HG03064 (cell line): ENCODE measurements around the gene CFAP46.

Experiments
- ATAC-seq: cut with Tn5 transposase; IDR thresholded peaks from one replicate; pipeline ENCODE4 v1.9.1; 2021; ENCODE audit warnings: low read depth; ENCODE audit not compliant: unreplicated experiment

Gene CFAP46

DNA sequence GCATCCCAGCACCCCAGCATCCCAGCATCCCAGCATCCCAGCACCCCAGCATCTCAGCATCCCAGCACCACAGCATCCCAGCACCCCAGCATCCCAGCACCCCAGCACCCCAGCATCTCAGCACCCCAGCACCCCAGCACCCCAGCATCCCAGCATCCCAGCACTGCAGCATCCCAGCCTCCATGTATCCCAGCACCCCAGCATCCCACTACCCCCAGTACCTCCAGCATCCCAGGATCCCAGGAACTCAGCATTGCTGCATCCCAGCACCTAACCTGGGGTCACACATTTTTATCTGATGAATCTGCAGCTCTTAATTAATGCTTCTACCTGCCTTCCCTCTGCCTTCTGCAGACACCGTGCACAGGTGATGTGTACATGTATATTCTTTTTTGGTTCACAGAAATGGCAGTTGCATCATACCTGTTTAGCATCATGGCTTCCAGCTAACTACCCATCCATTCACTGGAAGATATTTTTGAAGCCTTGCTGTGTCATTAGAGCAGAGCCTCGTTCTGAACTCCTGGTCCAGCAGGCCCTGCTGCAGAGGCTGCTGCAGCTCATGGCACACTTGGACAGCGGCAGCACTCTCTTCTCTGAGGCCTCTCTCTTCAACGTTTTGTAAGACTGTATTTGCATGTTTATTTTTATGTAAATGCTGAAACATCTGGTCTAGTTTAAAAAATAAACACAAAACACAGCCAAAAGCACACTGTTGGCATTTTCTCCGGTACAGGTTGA, 4.6 kb upstream of the CFAP46 start:
- no peak for ATAC-seq

DNA sequence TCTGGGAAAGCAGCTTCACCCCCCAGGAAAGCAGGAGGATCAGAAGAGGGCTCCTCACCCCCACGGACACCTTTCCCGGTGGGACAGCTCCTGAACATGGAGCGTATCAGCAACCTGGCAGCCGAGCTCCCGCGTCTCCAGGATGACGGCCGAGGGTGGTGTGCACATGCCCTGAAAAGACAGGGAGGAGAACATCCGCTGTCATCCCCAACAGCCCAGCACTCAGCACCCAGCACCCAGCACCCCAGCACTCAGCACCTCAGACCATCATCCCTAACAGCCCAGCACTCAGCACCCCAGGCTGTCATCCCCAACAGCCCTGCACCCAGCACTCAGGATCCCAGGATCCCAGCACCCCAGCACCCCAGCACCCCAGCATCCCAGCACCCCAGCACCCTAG, 3.9 kb upstream of the CFAP46 start:
- no peak for ATAC-seq

DNA sequence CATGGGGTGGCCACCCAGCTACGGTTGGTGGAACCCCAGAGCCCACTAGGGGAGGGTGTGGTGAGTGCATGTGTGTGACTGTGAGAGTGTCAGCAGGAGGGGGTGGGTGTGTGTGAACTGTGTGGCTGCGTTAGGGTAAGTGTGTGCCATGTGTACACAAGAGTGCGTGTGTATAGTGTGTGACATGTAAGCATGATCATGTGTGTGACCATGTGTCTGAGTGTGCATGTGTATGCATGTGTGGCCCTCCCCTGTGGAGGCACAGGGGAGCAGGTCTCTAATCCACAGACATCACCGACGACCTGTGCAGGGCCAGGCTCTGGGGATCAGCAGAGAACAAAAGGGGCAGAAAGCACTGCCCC, 3.5 kb upstream of the CFAP46 start:
- ATAC-seq, result no peak

DNA sequence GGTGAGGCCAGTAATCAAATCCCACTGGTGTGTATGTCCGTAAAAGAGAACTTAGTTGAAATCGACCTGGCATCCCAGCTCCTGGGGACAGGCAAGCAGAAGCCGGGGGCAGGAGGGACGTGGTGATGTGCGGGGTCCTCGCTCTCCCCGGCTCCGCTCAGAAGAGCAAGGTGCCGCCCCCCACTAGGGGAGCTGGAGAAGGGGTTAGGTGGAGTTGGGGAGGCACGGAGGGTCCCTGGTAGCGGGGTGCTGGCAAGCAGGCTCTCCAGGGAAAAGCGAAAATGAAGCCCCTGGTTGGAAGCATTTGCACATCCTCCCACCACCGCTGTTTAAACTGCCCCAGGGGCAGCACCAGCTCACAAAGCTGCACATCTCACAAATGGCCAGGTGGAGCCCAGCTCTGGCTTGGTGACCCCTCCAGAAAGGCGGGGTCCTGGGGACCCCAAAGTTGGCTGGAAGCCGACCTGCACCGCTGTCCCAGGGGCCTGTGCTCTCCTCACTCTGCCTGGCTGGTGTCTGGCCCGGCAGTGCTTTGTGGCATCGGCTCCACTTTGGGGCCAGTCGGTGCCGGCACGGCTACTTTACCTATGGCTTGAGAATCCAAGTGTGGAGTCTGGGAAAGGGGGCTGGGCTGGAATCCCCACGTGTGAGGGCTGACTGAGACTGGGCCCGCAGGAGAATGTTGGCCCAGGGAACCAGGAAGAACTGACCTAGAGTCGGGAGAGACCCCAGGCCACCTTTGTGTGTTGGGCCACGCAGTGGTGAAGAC, 2.9 kb upstream of the CFAP46 start:
- ATAC-seq, result no peak

DNA sequence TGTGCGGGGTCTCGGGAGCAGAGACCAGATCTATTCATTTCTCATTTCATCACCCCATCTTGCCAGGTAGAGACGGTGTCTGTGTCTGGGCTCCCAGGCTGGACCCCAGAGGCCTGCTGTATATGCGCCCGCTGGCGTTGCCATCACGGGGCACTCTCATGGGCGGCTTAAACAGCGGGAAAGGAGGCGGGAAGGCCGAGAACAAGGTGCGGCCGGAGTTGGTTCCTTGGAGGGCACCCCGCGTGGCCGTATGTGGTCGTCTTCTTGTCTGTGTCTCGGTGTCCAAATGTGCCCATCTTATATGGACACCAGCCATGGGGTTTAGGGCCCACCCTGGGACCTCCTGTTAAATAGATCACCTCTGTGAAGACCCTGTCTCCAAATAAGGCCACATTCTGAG, 2.1 kb upstream of the CFAP46 start:
- no peak for ATAC-seq

DNA sequence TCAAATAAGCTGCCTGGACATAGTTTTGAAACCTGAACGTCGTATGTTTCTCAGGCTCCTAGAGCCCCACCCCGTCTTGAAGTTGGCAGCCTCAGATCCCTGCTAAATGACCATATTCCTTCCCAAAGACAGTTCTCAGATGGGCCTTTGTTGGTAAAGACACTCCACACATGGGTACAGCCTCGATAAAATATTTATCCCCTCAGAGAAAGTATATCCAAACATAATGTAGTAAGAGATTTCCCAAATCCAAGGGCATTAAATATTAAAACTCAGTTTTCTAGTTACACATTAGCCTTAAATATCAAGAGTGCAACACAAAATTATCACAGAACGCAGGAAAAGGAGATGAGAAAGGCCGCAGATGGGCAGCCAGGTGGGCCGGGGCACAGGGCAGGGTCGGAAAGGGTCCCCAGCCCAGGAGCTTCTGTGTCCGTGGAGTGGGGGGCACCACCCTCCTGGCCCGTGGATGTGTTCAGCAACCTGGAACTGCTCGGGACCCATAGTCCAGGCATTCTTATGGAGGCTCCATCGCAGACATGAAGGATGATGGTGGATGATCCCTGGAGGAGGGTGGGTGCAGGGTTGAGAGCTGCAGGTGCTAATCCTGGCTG, 1.5 kb upstream of the CFAP46 start:
- no peak for ATAC-seq

DNA sequence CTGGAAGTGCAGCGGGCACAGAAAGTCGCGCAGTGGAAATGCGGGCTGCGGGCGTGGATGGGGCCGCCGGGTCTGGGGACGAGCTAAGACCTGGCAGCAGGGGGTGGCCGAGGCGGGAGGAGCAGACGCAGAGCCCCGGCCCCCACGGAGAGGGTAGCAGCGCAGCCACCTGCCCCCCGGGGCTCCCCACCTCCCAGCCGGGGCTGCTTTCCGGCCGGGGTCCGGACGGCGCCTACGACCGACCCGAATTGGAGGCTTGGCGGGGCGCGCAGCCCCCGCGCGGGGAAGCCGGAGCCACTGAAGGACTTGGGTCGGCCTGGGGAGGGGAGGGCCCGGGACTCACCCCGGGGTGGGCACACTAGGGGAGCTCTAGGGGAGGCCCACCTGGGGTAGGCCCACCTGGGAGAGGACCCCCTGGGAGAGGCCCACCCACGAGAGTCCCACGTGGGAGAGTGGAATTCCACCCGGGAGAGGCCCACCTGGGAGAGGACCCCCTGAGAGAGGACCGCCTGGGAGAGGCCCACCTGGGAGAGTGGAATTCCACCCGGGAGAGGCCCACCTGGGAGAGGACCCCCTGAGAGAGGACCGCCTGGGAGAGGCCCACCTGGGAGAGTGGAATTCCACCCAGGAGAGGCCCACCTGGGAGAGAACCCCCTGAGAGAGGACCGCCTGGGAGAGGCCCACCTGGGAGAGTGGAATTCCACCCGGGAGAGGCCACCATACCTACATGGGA, 854 bp upstream of the CFAP46 start:
- no peak for ATAC-seq

DNA sequence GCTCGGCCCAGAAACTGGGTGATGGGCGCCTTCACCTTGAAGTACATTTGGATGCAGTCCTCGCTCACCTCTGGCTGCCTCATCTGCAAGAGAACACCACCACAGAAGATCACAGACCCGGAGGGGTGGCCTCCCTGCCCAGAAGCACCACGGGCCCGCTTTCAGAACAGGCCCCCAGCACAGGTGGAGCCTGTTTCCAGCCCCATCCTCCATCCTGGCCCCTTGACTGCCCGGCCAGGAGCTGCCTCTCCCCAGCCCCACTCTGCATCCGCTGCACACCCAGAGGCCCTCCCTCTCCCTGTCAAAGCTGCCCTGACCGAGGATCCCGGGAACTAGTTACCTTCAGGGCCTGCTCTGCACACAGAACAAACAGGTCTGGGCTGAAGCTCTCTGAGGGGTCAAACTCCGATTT, 724 bp downstream of the CFAP46 start:
- ATAC-seq, result no peak

DNA sequence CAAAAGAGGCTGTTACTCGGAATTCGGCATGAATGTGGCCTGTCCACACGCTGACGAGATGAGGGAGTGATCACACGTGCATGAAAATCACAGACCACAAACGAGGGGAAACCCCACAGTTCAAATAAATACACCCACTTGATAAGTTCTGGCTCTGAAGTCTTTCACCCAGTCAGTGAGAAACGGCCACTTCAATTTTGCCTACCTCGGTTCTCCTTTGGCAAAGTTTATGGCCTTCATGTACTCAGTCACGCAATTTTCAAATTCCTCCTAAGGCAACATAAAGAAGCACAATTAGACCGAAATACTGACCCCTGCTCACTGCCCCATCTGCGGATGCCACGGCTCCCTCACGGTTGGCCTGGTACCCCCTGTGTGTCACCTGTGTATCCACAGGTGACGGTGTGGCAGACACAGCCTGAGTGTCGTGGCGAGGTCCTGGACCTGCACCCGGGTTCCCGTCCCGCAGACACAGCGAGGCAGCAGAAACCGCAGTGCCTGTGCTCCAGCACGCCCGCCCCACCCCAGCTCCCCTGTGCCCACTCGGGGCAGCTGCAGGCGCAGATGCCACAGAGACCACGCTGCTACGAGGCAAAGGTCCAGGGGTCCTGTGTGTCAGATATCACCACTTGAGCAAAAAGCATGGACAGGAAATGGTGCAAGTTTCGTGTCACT, 1.4 kb downstream of the CFAP46 start:
- no peak for ATAC-seq

DNA sequence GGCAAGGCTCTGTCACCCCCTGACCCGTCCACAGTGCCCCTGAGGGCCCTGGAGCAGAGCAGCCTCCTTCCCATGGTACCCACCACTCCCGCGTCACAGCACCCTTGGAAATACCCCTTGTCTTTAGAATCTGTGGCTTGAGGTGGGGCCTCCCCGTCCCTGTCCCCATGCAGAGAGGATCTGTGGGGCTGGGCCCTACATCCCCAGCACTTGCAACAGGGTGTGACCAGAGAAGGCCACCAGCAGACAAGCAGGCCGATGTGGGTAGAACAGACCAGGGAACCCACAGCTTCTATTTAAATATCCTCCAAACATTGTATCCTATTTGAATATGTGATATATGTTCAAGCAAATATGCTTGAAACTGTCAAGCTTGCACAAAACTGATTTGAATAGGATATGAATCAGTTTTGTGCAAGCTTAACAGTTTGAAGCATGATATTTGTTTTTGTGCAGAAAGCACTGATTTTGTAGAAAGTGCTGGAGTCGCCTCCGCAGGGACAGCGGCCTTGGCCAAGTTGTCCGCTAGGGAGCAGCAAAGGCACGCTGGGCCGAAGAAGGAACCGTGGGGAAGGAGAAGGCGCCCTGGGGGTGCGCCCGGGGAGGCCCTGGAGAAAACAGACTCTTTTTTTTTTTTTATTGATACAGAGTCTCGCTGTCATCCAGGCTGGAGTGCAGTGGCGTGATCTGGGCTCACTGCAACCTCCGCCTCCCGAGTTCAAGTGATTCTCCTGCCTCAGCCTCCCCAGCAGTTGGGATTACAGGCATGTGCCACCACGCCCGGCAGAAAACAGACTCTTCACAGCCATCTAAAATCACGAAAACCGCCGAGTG, 2.2 kb downstream of the CFAP46 start:
- ATAC-seq, result no peak

DNA sequence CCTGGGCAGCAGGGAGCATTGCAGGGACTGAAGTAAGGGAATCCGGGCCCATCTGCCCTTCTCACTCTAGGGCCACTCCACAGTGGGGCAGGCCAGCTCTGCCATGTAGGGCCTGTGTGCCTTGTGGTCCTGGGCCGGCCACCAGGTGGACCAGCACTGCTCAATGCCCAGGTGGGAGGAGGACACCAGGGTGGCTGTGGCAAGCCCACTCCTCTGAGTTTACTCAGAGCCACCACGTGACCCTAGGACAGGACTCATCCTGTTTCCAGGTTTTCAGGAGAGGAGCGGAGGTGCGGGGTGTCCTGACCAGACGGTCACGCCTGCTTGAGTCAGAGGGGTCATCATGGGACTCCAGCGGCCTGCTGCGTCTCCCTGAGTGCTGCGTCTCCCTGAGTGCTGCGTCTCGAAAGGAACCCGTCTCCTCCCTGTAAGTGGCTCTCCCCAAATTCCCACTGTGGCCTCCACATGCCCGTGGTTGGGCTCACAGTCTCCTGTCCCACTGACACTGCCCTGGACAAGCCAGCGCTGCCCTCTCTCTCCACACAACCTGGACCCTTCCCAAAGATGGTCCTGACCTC, 2.9 kb downstream of the CFAP46 start:
- ATAC-seq, result no peak

DNA sequence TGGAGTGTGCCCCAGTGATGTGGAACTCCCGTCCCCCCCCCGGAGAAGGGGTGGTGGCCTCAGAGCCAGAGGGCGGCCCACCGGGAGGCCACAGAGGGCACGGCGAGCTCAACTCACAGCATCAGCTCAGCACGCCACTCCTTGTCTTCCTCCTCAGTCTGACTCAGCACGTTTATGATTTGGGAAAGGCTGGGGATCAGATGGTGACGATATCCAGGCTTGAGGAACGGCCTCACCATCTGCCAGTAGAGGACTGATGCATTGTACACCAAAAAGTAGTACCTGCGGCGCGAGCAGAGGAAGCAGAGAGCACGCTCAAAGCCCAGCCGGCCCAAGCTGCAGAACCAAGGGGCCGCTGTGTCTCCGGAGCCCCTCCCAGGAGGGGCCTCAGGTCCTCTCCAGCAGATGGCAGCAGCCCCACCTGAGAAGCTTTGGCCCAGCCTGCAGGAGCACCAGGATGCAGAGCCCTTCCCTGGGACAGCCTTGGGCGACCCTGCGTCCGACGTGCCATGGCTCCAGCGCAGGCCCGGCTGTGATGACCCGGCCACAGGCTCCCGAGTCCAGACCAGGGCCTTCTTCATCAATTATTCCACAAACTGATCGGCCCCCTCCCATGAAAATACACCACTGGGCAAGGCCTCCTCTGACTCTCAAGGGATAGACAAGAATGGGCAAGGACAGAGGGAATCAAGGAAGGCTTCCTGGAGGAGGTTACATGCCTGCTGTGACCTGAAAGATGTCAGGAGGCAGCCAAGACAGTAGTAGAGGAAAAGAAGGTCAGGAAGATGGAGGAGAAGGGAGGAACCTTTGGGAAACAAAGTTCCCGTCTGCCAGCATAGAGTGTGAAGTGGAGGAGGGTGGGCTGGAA, 3.7 kb downstream of the CFAP46 start:
- ATAC-seq, result no peak

DNA sequence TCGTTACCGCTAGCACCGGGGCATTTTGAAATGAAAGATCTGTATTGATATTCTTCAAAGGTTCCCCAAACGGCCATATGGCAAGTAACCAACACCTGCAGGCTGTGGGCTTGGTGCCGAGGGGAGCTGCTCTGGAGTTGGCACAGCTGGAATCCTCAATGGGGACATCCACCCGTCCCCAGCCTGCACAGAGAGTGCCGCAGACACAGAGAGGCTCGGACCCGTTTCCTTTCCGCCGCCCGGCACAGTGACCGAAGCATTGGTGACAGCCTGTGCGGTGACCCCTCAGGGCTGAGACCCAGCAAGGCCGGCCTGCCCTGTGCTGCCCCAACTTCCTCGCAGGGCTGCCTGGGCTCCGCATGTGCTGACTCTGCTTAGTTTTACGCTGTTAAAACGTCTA, 4.5 kb downstream of the CFAP46 start:
- ATAC-seq, result no peak

DNA sequence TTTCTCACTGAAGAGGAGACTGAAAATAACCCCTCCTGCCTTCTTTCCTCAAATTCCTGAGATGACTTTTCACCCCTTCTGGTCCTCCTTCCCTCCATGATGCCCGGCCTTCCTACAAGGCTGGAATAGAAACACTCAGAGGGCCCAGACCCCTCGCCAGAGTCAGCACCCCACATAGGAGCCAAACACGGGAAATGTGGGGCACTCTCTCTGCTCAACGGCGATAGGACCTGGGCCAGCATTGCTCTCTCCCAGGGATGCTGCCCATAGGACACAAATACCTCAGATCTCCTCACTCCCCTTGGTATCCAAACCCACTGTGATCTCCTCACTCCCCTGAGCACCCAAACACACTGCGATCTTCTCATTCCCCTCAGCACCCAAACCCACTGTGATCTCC, 7.4 kb downstream of the CFAP46 start:
- ATAC-seq, result no peak

DNA sequence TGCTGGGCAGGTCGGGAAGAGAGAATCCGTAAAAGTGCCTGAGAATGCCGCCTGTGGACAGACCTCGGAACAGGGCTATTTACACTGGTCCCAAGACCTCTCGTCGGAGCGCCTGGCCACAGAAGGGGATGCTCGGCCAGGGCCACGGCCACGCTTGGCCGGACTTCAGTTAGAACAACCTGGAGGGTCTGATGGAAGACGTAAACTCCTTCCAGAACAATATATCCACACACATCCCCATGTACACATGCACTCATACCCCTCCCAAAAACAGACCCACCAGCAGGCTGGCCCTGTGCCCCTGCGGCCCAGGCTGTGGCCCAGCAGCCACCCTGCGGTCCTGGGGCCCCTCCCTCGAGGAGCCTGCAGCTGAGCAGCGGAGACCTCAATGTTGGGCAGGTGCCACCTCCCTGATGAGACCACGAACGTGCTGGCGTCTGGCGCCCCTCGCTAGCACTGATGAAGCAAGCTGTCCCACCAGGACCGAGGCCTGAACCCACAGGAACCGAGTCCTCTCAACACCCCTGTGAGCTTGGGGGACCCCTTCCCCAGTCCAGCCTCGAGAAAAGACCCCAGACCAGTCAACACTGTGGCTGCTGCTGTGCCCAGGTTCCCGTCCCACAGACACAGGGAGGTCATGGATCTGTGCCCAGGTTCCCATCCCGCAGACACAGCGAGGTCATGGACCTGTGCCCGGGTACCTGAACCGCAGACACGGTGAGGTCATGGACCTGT, 8.9 kb downstream of the CFAP46 start:
- no peak for ATAC-seq

DNA sequence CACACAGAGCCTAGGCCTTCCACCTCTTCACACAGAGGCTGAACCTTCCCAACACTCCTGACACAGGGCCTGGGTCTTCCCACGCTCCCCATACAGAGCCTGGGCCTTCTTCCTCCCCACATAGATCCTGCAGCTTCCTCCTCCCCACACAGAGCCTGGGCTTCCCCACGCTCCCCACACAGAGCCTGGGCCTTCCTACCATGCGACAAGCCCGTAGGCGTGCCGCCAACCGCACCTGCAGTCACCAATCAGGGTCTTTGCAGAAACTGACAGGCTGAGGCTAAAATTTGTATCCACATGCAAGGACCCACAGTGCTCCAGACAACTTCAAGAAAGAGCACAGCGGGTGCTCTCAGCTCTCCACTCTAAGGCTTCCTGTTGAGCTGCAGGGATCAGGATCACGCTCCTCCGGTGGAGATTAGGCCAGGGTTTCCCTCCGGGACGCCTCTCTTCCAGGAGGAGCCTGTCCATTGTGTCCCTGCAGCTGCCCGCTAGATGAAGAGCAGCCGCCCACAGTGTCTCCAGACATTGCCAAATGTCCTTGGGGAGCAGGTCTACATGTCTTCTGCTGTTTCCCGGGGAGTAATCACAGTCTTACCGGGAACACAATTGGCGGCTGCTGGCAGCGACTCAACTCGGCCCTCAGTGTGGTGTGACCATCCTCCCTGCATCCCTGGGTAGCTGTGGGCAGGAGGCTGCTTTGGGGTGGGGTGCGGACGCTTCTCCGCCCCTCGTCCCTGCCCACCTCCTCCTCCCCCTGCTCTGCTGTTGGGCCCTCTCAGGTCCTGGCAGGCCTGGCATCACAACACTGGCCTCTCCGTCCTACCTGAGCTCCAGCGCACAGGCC, 9.7 kb downstream of the CFAP46 start:
- no peak for ATAC-seq
